ENCODE results near the gene ETS1. TPM values are rescaled to one million over a fixed set of nuclear protein-coding genes. Genes with fewer than 3 reads are reported as not detected.
A peak's percentile ranks its signal among the peaks of the same experiment; 100 is the strongest.

The ETS1 gene
- total and polyA plus RNA-seq, 2 experiments from 2014 or later: 25.6 to 52.6 TPM

GRCh38 chr11:128604723-128605122 is 17.4 kb upstream of the ETS1 start (continued):
- TF ChIP-seq NANOG (IDR thresholded peaks at IDR 0.05; ENCODE audit: borderline replicate concordance) (no peak), EZH2 (IDR thresholded peaks at IDR 0.05; ENCODE audit: low read depth, unreplicated experiment) (no peak), ZNF114 (CRISPR knock-in tag; IDR thresholded peaks at IDR 0.05) (no peak), POLR2AphosphoS5 (IDR thresholded peaks at IDR 0.05; ENCODE audit: low read depth) (no peak)
- TF ChIP-seq, protein P1, sequence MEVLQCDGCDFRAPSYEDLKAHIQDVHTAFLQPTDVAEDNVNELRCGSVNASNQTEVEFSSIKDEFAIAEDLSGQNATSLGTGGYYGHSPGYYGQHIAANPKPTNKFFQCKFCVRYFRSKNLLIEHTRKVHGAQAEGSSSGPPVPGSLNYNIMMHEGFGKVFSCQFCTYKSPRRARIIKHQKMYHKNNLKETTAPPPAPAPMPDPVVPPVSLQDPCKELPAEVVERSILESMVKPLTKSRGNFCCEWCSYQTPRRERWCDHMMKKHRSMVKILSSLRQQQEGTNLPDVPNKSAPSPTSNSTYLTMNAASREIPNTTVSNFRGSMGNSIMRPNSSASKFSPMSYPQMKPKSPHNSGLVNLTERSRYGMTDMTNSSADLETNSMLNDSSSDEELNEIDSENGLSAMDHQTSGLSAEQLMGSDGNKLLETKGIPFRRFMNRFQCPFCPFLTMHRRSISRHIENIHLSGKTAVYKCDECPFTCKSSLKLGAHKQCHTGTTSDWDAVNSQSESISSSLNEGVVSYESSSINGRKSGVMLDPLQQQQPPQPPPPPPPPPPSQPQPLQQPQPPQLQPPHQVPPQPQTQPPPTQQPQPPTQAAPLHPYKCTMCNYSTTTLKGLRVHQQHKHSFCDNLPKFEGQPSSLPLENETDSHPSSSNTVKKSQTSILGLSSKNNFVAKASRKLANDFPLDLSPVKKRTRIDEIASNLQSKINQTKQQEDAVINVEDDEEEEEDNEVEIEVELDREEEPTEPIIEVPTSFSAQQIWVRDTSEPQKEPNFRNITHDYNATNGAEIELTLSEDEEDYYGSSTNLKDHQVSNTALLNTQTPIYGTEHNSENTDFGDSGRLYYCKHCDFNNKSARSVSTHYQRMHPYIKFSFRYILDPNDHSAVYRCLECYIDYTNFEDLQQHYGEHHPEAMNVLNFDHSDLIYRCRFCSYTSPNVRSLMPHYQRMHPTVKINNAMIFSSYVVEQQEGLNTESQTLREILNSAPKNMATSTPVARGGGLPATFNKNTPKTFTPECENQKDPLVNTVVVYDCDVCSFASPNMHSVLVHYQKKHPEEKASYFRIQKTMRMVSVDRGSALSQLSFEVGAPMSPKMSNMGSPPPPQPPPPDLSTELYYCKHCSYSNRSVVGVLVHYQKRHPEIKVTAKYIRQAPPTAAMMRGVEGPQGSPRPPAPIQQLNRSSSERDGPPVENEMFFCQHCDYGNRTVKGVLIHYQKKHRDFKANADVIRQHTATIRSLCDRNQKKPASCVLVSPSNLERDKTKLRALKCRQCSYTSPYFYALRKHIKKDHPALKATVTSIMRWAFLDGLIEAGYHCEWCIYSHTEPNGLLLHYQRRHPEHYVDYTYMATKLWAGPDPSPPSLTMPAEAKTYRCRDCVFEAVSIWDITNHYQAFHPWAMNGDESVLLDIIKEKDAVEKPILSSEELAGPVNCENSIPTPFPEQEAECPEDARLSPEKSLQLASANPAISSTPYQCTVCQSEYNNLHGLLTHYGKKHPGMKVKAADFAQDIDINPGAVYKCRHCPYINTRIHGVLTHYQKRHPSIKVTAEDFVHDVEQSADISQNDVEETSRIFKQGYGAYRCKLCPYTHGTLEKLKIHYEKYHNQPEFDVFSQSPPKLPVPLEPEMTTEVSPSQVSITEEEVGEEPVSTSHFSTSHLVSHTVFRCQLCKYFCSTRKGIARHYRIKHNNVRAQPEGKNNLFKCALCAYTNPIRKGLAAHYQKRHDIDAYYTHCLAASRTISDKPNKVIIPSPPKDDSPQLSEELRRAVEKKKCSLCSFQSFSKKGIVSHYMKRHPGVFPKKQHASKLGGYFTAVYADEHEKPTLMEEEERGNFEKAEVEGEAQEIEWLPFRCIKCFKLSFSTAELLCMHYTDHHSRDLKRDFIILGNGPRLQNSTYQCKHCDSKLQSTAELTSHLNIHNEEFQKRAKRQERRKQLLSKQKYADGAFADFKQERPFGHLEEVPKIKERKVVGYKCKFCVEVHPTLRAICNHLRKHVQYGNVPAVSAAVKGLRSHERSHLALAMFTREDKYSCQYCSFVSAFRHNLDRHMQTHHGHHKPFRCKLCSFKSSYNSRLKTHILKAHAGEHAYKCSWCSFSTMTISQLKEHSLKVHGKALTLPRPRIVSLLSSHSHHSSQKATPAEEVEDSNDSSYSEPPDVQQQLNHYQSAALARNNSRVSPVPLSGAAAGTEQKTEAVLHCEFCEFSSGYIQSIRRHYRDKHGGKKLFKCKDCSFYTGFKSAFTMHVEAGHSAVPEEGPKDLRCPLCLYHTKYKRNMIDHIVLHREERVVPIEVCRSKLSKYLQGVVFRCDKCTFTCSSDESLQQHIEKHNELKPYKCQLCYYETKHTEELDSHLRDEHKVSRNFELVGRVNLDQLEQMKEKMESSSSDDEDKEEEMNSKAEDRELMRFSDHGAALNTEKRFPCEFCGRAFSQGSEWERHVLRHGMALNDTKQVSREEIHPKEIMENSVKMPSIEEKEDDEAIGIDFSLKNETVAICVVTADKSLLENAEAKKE (CRISPR knock-in tag; IDR thresholded peaks at IDR 0.05): no peak

GRCh38 chr11:128603752-128604414 is 16.5 kb upstream of the ETS1 start:
- no peak overlapping the region for H3K4me3 ChIP-seq
- ATAC-seq (no peak; the same call in 2 of the 3 replicates), DNase-seq (ENCODE audit: low spot score) (no peak)
- peaks cover 23% of the 10 kb centered on the region for H3K4me1 Mint-ChIP-seq
- no peaks in the 10 kb centered on the region for H3K36me3 Mint-ChIP-seq (ENCODE audit: low read depth)
- no peaks in the 10 kb centered on the region for H4K20me1 ChIP-seq (replicated peaks; ENCODE audit: insufficient read depth)
- peaks cover 21% of the 10 kb centered on the region for H3K4me1 ChIP-seq (ENCODE audit: insufficient read depth)
- no peaks in the 10 kb centered on the region for H3K36me3 ChIP-seq (ENCODE audit: insufficient read depth)
- H3K9me3 Mint-ChIP-seq: no peaks in the 10 kb centered on the region
- no peaks in the 10 kb centered on the region for H3K27me3 ChIP-seq (ENCODE audit: insufficient read depth)
- H3K79me2 ChIP-seq (replicated peaks; ENCODE audit: insufficient read depth): no peaks in the 10 kb centered on the region
- no peaks in the 10 kb centered on the region for H3K27me3 Mint-ChIP-seq (ENCODE audit: insufficient read depth, low read depth, poor library complexity)
- no peak overlapping the region for H3K27ac Mint-ChIP-seq
- H3K27ac ChIP-seq (ENCODE audit: low read depth): no peak overlapping the region
- peak overlapping the region; percentile 45; the same call in 1 of the 2 replicates for H2AFZ ChIP-seq
- 0 out of 2 replicates have a peak, but pooled peaks cover under 1% of the 10 kb centered on the region for H3F3A ChIP-seq (replicated peaks; ENCODE audit: low read depth)
- no peak overlapping the region for H3K4me2 ChIP-seq
- no peaks in the 10 kb centered on the region; the same call in 1 of the 2 replicates for H3K9me2 ChIP-seq (ENCODE audit: insufficient read depth)
- no peak overlapping the region for H3K4me3 Mint-ChIP-seq
- TF ChIP-seq CTCF (conservative IDR thresholded peaks at IDR 0.05; ENCODE audit: low read depth in 2 of 2) (peak in 1 of 2 experiments; percentile 46; a peak in 2 of 4 replicates), ZNF331 (CRISPR knock-in tag; IDR thresholded peaks at IDR 0.05; ENCODE audit: low read depth) (no peak), ETS1 (IDR thresholded peaks at IDR 0.05) (no peak), ZNF114 (CRISPR knock-in tag; IDR thresholded peaks at IDR 0.05) (no peak), NANOG (IDR thresholded peaks at IDR 0.05; ENCODE audit: borderline replicate concordance) (no peak), EZH2phosphoT487 (IDR thresholded peaks at IDR 0.05; ENCODE audit: unreplicated experiment) (no peak)
- TF ChIP-seq, protein P2, sequence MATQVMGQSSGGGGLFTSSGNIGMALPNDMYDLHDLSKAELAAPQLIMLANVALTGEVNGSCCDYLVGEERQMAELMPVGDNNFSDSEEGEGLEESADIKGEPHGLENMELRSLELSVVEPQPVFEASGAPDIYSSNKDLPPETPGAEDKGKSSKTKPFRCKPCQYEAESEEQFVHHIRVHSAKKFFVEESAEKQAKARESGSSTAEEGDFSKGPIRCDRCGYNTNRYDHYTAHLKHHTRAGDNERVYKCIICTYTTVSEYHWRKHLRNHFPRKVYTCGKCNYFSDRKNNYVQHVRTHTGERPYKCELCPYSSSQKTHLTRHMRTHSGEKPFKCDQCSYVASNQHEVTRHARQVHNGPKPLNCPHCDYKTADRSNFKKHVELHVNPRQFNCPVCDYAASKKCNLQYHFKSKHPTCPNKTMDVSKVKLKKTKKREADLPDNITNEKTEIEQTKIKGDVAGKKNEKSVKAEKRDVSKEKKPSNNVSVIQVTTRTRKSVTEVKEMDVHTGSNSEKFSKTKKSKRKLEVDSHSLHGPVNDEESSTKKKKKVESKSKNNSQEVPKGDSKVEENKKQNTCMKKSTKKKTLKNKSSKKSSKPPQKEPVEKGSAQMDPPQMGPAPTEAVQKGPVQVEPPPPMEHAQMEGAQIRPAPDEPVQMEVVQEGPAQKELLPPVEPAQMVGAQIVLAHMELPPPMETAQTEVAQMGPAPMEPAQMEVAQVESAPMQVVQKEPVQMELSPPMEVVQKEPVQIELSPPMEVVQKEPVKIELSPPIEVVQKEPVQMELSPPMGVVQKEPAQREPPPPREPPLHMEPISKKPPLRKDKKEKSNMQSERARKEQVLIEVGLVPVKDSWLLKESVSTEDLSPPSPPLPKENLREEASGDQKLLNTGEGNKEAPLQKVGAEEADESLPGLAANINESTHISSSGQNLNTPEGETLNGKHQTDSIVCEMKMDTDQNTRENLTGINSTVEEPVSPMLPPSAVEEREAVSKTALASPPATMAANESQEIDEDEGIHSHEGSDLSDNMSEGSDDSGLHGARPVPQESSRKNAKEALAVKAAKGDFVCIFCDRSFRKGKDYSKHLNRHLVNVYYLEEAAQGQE (IDR thresholded peaks at IDR 0.05; ENCODE audit: unreplicated experiment): no peak
